ENCODE results near the gene PTGS1.

The PTGS1 gene

GRCh38 chr9:122374885-122375420 lies 4.1 kb downstream of the PTGS1 start:
- peak; percentile 91 for DNase-seq (ENCODE audit: low spot score)

GRCh38 chr9:122376796-122377195 lies 6.0 kb downstream of the PTGS1 start:
- no peak for DNase-seq (ENCODE audit: low spot score)

GRCh38 chr9:122377241-122378164 lies 6.7 kb downstream of the PTGS1 start:
- DNase-seq (ENCODE audit: low spot score) = no peak

GRCh38 chr9:122378236-122378635 lies 7.4 kb downstream of the PTGS1 start:
- DNase-seq (ENCODE audit: low spot score) = no peak

- no peak for DNase-seq (ENCODE audit: low spot score)
Observed at GRCh38 chr9:122379340-122379739, 8.5 kb downstream of the PTGS1 start.

GRCh38 chr9:122380293-122380692 lies 9.5 kb downstream of the PTGS1 start:
- DNase-seq (ENCODE audit: low spot score) = no peak

- no peak for DNase-seq (ENCODE audit: low spot score)
Observed at GRCh38 chr9:122381206-122381950, 10.6 kb downstream of the PTGS1 start.

GRCh38 chr9:122382901-122383850 lies 12.4 kb downstream of the PTGS1 start:
- no peak for DNase-seq (ENCODE audit: low spot score)

- DNase-seq (ENCODE audit: low spot score) = no peak
Observed at GRCh38 chr9:122383992-122384461, 13.2 kb downstream of the PTGS1 start.

- DNase-seq (ENCODE audit: low spot score) = no peak
Observed at GRCh38 chr9:122386311-122386872, 15.6 kb downstream of the PTGS1 start.

GRCh38 chr9:122387536-122387935 lies 16.7 kb downstream of the PTGS1 start:
- no peak for DNase-seq (ENCODE audit: low spot score)

GRCh38 chr9:122389195-122389594 lies 18.4 kb downstream of the PTGS1 start:
- no peak for DNase-seq (ENCODE audit: low spot score)

GRCh38 chr9:122389799-122390481 lies 19.1 kb downstream of the PTGS1 start:
- DNase-seq (ENCODE audit: low spot score) = no peak

- DNase-seq (ENCODE audit: low spot score) = no peak
Observed at GRCh38 chr9:122392284-122392683, 21.5 kb downstream of the PTGS1 start.

- no peak for DNase-seq (ENCODE audit: low spot score)
Observed at GRCh38 chr9:122392714-122393113, 21.9 kb downstream of the PTGS1 start.

- no peak for DNase-seq (ENCODE audit: low spot score)
Observed at GRCh38 chr9:122393284-122393983, 22.6 kb downstream of the PTGS1 start.

- DNase-seq (ENCODE audit: low spot score) = peak; percentile 80
Observed at GRCh38 chr9:122394265-122395125, 23.7 kb downstream of the PTGS1 start.

GRCh38 chr9:122396614-122397148 lies 25.9 kb downstream of the PTGS1 start:
- DNase-seq (ENCODE audit: low spot score) = no peak

- no peak for DNase-seq (ENCODE audit: low spot score)
Observed at GRCh38 chr9:122397749-122398148, 26.9 kb downstream of the PTGS1 start.
